ENCODE results near the gene NOXA1.

Gene NOXA1

DNA sequence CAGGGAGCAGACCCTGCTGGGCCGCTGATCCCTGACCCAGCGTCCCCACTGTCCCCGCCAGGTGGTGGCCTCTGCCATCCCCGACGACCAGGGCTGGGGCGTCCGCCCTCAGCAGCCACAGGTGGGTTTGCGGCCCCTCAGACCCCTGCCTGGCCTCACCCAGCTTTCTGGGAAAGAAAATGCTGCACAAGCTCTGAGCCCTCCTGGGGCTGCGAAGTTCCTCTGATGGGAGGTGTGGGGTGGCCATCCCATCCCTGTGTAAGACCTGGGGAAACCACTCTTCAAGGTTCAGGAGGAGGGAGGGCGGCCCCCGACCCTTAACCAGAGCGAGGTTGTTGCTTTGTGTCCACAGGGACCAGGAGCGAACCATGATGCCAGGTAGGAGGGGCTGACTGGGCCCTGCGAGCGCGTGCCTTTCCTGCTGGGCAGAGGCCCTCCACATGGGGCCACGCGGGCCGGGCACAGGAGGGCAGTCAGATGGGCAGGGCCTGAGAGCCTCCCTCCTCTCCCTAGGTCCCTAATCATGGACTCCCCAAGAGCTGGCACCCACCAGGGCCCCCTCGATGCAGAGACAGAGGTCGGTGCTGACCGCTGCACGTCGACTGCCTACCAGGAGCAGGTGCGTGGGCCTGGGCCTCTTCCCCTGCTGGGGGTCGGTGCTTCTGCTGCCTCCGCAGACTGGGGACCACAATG, 7.7 kb downstream of the NOXA1 start:
- DNase-seq (ENCODE audit: extremely low read depth, low read depth) = no peak
- TF ChIP-seq CTCF (IDR thresholded peaks at IDR 0.05; ENCODE audit: low read depth, low read length, missing control alignments) = no peak

DNA sequence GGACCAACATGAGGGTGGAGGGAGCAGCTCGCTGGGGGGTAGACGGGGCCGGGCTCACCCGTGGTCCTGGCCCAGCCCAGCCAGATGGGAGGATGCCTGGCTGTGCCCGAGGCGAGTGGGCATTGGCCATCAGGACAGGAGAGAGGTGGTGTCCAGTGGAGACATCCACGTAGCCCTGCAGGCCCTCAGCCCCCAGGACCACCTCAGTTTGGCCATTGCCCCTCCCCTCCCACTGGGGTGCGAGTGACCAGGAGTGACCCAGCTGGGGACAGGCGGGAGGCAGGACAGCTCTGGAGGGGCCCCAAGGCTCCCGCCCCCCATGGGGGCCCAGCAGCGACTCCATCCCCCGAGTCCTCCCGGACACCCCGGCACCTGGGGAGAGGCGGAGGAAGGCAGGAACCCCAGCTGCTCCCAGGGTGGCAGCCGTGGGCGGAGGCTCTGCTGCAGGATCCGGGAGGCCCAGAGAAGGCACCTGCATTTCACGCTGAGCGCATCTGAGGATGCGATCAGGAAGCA, 8.3 kb downstream of the NOXA1 start:
- TF ChIP-seq CTCF (IDR thresholded peaks at IDR 0.05; ENCODE audit: low read depth, low read length, missing control alignments) = no peak
- DNase-seq (ENCODE audit: extremely low read depth, low read depth) = no peak
- H3K4me3 ChIP-seq (replicated peaks; ENCODE audit: low read depth, low read length) = no peak overlapping the region

More for the DNA sequence above, 7.7 kb downstream of the NOXA1 start:
- H3K4me3 ChIP-seq (replicated peaks; ENCODE audit: low read depth, low read length) = no peak overlapping the region

DNA sequence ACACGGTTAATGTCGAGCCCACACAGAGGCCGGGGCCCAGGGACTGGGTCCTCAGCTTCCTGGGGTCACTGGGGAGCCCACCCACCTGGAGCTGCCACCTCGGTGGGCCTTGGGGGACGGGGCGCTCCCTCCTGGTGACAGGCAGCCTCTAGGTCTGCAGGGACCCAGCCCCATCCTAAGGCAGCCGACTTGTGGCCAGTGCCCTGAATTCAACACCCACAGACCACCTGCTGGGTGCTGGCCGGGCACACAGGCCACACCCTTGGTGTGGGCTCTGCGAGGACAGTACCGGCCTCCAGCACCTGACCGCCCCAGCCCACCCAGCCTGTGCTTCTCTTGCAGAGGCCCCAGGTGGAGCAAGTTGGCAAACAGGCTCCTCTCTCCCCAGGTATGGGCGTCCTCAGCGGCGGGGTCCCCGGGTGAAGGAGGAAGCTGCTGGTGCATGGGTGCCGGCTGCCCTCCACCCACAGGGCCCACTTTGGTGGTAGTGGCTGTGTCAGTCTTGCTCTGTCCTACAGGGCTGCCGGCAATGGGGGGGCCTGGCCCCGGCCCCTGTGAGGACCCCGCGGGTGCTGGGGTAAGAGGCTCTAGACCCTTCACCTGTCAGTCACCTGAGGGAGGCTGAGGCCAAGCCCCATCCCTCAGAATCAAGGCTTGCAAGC, 9.6 kb downstream of the NOXA1 start:
- DNase-seq (ENCODE audit: extremely low read depth, low read depth) = no peak
- no peak overlapping the region for H3K4me3 ChIP-seq (replicated peaks; ENCODE audit: low read depth, low read length)
- TF ChIP-seq CTCF (IDR thresholded peaks at IDR 0.05; ENCODE audit: low read depth, low read length, missing control alignments) = no peak

- TF ChIP-seq CTCF (IDR thresholded peaks at IDR 0.05; ENCODE audit: low read depth, low read length, missing control alignments) = no peak
- no peak overlapping the region for H3K4me3 ChIP-seq (replicated peaks; ENCODE audit: low read depth, low read length)
- no peak for DNase-seq (ENCODE audit: extremely low read depth, low read depth)
Measured at GRCh38 chr9:137433349-137433915, 10.2 kb downstream of the NOXA1 start.

DNA sequence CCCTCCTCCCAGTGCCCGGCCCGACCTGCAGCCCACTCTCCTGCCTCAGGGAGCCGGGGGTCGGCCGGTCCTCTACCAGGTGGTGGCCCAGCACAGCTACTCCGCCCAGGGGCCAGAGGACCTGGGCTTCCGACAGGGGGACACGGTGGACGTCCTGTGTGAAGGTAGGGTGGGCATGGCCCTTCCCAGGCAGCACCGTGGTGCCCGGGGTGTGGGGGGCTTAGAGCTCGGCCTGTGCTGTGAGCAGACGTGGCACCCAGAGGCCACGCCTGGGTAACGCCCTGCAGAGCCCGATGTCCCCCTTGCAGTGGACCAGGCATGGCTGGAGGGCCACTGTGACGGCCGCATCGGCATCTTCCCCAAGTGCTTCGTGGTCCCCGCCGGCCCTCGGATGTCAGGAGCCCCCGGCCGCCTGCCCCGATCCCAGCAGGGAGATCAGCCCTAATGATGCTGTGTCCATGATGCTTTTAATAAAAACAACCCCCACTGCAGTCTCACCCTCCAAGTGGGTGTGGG, 10.8 kb downstream of the NOXA1 start:
- TF ChIP-seq CTCF (IDR thresholded peaks at IDR 0.05; ENCODE audit: low read depth, low read length, missing control alignments) = no peak
- DNase-seq (ENCODE audit: extremely low read depth, low read depth) = no peak
- H3K4me3 ChIP-seq (replicated peaks; ENCODE audit: low read depth, low read length) = no peak overlapping the region

GRCh38 chr9:137434498-137435380, 11.5 kb downstream of the NOXA1 start:
- TF ChIP-seq CTCF (IDR thresholded peaks at IDR 0.05; ENCODE audit: low read depth, low read length, missing control alignments) = no peak

More at GRCh38 chr9:137434498-137435380, 11.5 kb downstream of the NOXA1 start:
- no peak overlapping the region for H3K4me3 ChIP-seq (replicated peaks; ENCODE audit: low read depth, low read length)
- no peak for DNase-seq (ENCODE audit: extremely low read depth, low read depth)
